H1 (cell line): ENCODE measurements around the gene DSCAM. TPM values are rescaled to one million over a fixed set of nuclear protein-coding genes. Genes with fewer than 3 reads are reported as not detected.

ENCODE experiments used
- CTCF ChIA-PET: fragments of 300-600 bp; sonication (Branson Sonifier 250); formaldehyde crosslinking; loops from one replicate; lab custom pipeline; 2021; ENCODE audit not compliant: partially characterized antibody; lab: Charles Lee
- POLR2A ChIA-PET: fragments of 300-600 bp; sonication (Branson Sonifier 250); formaldehyde crosslinking; loops from one replicate; lab custom pipeline; 2021; ENCODE audit warnings: inconsistent platforms; ENCODE audit not compliant: partially characterized antibody; lab: Charles Lee
- DNase-seq, 2 experiments: peaks; one replicate each; pipeline versions ENCODE4 v3.0.0 to v3.0.0-alpha.2; 2010 to 2022; ENCODE audit warnings: low spot score in 2 of 2, low read depth in 1 of 2, mixed read lengths in 1 of 2
- FAIRE-seq: peaks from 2 replicates; lab custom pipeline; 2011; peaks lifted over from hg19 to GRCh38; lab: Jason Lieb, UNC
- H2AFZ ChIP-seq: 2 replicates; pipeline ENCODE4 v1.8.1; 2012; ENCODE audit warnings: low read length, inconsistent platforms
- H2AK5ac ChIP-seq: 2 replicates; pipeline ENCODE4 v1.6.1; 2013; ENCODE audit warnings: low read depth, low read length
- H2BK120ac ChIP-seq: replicated peaks from 2 replicates; pipeline ENCODE3; 2013; ENCODE audit warnings: low read depth, low read length, inconsistent platforms
- H2BK12ac ChIP-seq: 2 replicates; pipeline ENCODE4 v1.6.1; 2013; ENCODE audit warnings: low read depth, low read length
- H2BK15ac ChIP-seq: 2 replicates; pipeline ENCODE4 v1.6.1; 2013; ENCODE audit warnings: low read length
- H2BK20ac ChIP-seq: 2 replicates; pipeline ENCODE4 v1.6.1; 2013; ENCODE audit warnings: low read length
- H2BK5ac ChIP-seq: 2 replicates; pipeline ENCODE4 v1.6.1; 2013; ENCODE audit warnings: low read depth, low read length
- H3K14ac ChIP-seq: 2 replicates; pipeline ENCODE4 v1.6.1; 2013; ENCODE audit warnings: inconsistent platforms; ENCODE audit not compliant: insufficient read length
- H3K18ac ChIP-seq: 2 replicates; pipeline ENCODE4 v1.6.1; 2013; ENCODE audit warnings: low read length; ENCODE audit errors: extremely low read depth
- H3K23ac ChIP-seq: 2 replicates; pipeline ENCODE4 v1.6.1; 2013; ENCODE audit warnings: inconsistent platforms; ENCODE audit not compliant: insufficient read length
- H3K23me2 ChIP-seq: 2 replicates; pipeline ENCODE4 v1.6.1; 2013; ENCODE audit warnings: low read depth, low read length
- H3K27ac ChIP-seq: 2 replicates; pipeline ENCODE4 v1.6.1; 2011; ENCODE audit warnings: low read depth, low read length, inconsistent platforms
- H3K27me3 ChIP-seq, 4 experiments: replicated peaks in 1 of 4; 1 replicate in 1 of 4; 2 replicates in 3 of 4; pipeline versions ENCODE4 v1.6.1 to v1.8.1; 2011 to 2013; ENCODE audit warnings: low read length in 3 of 4, mild to moderate bottlenecking in 3 of 4, inconsistent platforms in 2 of 4, mixed read lengths in 2 of 4, moderate library complexity in 1 of 4; ENCODE audit not compliant: control insufficient read depth in 3 of 4, insufficient read depth in 3 of 4; ENCODE audit errors: extremely low read depth in 1 of 4
- H3K36me3 ChIP-seq, 4 experiments: 2 replicates each; pipeline versions ENCODE4 v1.6.1 to v1.8.1; 2011 to 2013; ENCODE audit warnings: mild to moderate bottlenecking in 4 of 4, low read length in 3 of 4, moderate library complexity in 2 of 4, control low read depth in 1 of 4, inconsistent platforms in 1 of 4; ENCODE audit not compliant: insufficient read depth in 4 of 4, control insufficient read depth in 2 of 4
- H3K4ac ChIP-seq: replicated peaks from 2 replicates; pipeline ENCODE3; 2013; ENCODE audit warnings: low read length, low read depth, mixed read lengths, inconsistent platforms; ENCODE audit not compliant: insufficient read length
- H3K4me1 ChIP-seq, 4 experiments: replicated peaks in 1 of 4; 1 replicate in 1 of 4; 2 replicates in 3 of 4; pipeline versions ENCODE4 v1.6.1 to v1.8.1; 2011 to 2013; ENCODE audit warnings: low read length in 3 of 4, inconsistent platforms in 2 of 4, mixed read lengths in 1 of 4; ENCODE audit not compliant: insufficient read depth in 4 of 4, control insufficient read depth in 3 of 4
- H3K4me2 ChIP-seq, 2 experiments: 2 replicates each; pipeline versions ENCODE4 v1.6.1 to v1.8.1; 2011 to 2013; ENCODE audit warnings: low read depth in 2 of 2, low read length in 2 of 2, control low read depth in 1 of 2, inconsistent platforms in 1 of 2, mild to moderate bottlenecking in 1 of 2; ENCODE audit not compliant: insufficient read depth in 1 of 2
- H3K4me3 ChIP-seq, 4 experiments: fragments of 200-600, 300-600 bp in 1 of 4; sonication (generic), shearing (Covaris generic), sonication (Bioruptor Twin) in 1 of 4; 2 replicates each; pipeline versions ENCODE4 v1.5.1 to v1.8.1; 2011 to 2016; ENCODE audit warnings: low read length in 4 of 4, low read depth in 3 of 4, control low read depth in 2 of 4, inconsistent platforms in 2 of 4, mild to moderate bottlenecking in 2 of 4, mixed read lengths in 1 of 4, moderate library complexity in 1 of 4; ENCODE audit not compliant: insufficient read depth in 2 of 4; ENCODE audit errors: extremely low read depth in 1 of 4
- H3K56ac ChIP-seq: replicated peaks from 2 replicates; pipeline ENCODE3; 2013; ENCODE audit warnings: low read depth, mild to moderate bottlenecking, mixed read lengths, low read length, inconsistent platforms; ENCODE audit not compliant: insufficient read length
- H3K79me1 ChIP-seq: 2 replicates; pipeline ENCODE4 v1.6.1; 2013; ENCODE audit warnings: low read depth, low read length, control low read depth
- H3K79me2 ChIP-seq, 2 experiments: 2 replicates each; pipeline versions ENCODE4 v1.6.1 to v1.8.1; 2012 to 2013; ENCODE audit warnings: low read length in 2 of 2, mild to moderate bottlenecking in 2 of 2, inconsistent platforms in 1 of 2; ENCODE audit not compliant: insufficient read depth in 2 of 2, control insufficient read depth in 1 of 2
- H3K9ac ChIP-seq, 4 experiments: replicated peaks in 1 of 4; 1 replicate in 1 of 4; 2 replicates in 3 of 4; pipeline versions ENCODE4 v1.6.1 to v1.8.1; 2011 to 2013; ENCODE audit warnings: low read depth in 3 of 4, low read length in 3 of 4, control low read depth in 2 of 4, mild to moderate bottlenecking in 2 of 4, moderate library complexity in 2 of 4, inconsistent platforms in 1 of 4; ENCODE audit errors: extremely low read depth in 1 of 4
- H3K9me3 ChIP-seq, 2 experiments: 2 replicates each; pipeline versions ENCODE4 v1.6.1 to v1.8.1; 2012 to 2013; ENCODE audit warnings: mild to moderate bottlenecking in 2 of 2, moderate library complexity in 2 of 2, control low read depth in 1 of 2, inconsistent platforms in 1 of 2, low read depth in 1 of 2, low read length in 1 of 2, mixed read lengths in 1 of 2; ENCODE audit not compliant: insufficient read depth in 2 of 2
- H4K20me1 ChIP-seq, 2 experiments: replicated peaks in 1 of 2; 2 replicates each; pipeline versions ENCODE3 to v1.8.1; 2011 to 2013; ENCODE audit warnings: inconsistent platforms in 2 of 2, low read length in 2 of 2, mild to moderate bottlenecking in 1 of 2; ENCODE audit not compliant: insufficient read depth in 2 of 2, control insufficient read depth in 1 of 2
- H4K5ac ChIP-seq: 2 replicates; pipeline ENCODE4 v1.6.1; 2013; ENCODE audit warnings: low read length, low read depth, mixed read lengths, inconsistent platforms; ENCODE audit not compliant: insufficient read length
- H4K8ac ChIP-seq: 2 replicates; pipeline ENCODE4 v1.8.0; 2013; ENCODE audit warnings: mild to moderate bottlenecking, moderate library complexity, low read length, inconsistent platforms; ENCODE audit not compliant: insufficient read depth; ENCODE audit errors: extremely low read depth
- H4K91ac ChIP-seq: replicated peaks from 2 replicates; pipeline ENCODE3; 2013; ENCODE audit warnings: low read length, mixed read lengths, inconsistent platforms; ENCODE audit not compliant: insufficient read length
- BACH1 ChIP-seq: IDR thresholded peaks from 2 replicates; pipeline ENCODE4 v1.6.1; 2012; ENCODE audit warnings: low read length, improper control_type of control experiment
- CEBPB ChIP-seq: IDR thresholded peaks from 2 replicates; pipeline ENCODE4 v1.6.1; 2012; ENCODE audit warnings: low read depth, low read length
- EP300 ChIP-seq, 2 experiments: IDR thresholded peaks; 1 replicate in 1 of 2; 2 replicates in 1 of 2; pipeline ENCODE4 v1.6.1; 2011 to 2012; ENCODE audit warnings: low read depth in 2 of 2, low read length in 2 of 2, mild to moderate bottlenecking in 2 of 2, borderline replicate concordance in 1 of 2, inconsistent platforms in 1 of 2, moderate library complexity in 1 of 2
- MAFK ChIP-seq: IDR thresholded peaks from 2 replicates; pipeline ENCODE4 v1.6.1; 2012; ENCODE audit warnings: low read depth, mild to moderate bottlenecking, improper control_type of control experiment, low read length
- SIN3A ChIP-seq, 2 experiments: IDR thresholded peaks in 1 of 2; conservative IDR thresholded peaks in 1 of 2; 2 replicates each; pipeline ENCODE4 v1.6.1; 2011 to 2012; ENCODE audit warnings: low read length in 2 of 2, improper control_type of control experiment in 1 of 2, low read depth in 1 of 2, mild to moderate bottlenecking in 1 of 2
- SRF ChIP-seq: IDR thresholded peaks from 2 replicates; pipeline ENCODE4 v1.6.1; 2011; ENCODE audit warnings: mild to moderate bottlenecking, low read depth, low read length, moderate library complexity
- TEAD4 ChIP-seq: IDR thresholded peaks from 2 replicates; pipeline ENCODE4 v1.6.1; 2012; ENCODE audit warnings: low read depth, low read length, inconsistent platforms, mixed read lengths
- WGBS, 2 experiments: shearing (Covaris generic) in 1 of 2; methylation state at CpG; one replicate each; pipeline versions ENCODE4 v1.1.6 to v1.1.7; 2013 to 2015; ENCODE audit warnings: low lambda C conversion rate in 2 of 2, mixed read lengths in 2 of 2, inconsistent platforms in 1 of 2, low coverage in 1 of 2, missing lambda C conversion rate in 1 of 2; ENCODE audit not compliant: insufficient replicate concordance in 2 of 2, insufficient coverage in 1 of 2, insufficient read length in 1 of 2; ENCODE audit errors: extremely low coverage in 1 of 2, missing lambda C conversion rate in 1 of 2; 5-methylcytosine and 5-hydroxymethylcytosine counted together
- polyA plus RNA-seq, 7 experiments: library from polyadenylated mRNA; depleted of rRNA in 3 of 7; stranded (reverse) in 5 of 7; unstranded in 2 of 7; fragments of >200 nt in 5 of 7; fragments of 200-250 nt in 2 of 7; gene quantifications; 1 replicate in 5 of 7; 2 replicates in 1 of 7; 4 replicates in 1 of 7; pipeline versions ENCODE4 v1.2.1 to v1.2.3, GENCODE V29; 2011 to 2013; ENCODE audit warnings: missing spikeins in 2 of 7, mixed read lengths in 2 of 7
- total RNA-seq: library from RNA; stranded (reverse); fragmentation: NEBNext Ultra II Directional; extraction: Animal tissue kit (Norgen Biotek cat#: 25700); gene quantifications from 2 replicates; pipeline ENCODE4 v1.2.1, GENCODE V29; 2021
- TF ChIP-seq, protein P1 (sequence below): IDR thresholded peaks from 2 replicates; pipeline ENCODE4 v1.6.1; 2012; ENCODE audit warnings: inconsistent platforms
- TF ChIP-seq, protein P2 (sequence below): IDR thresholded peaks from 2 replicates; pipeline ENCODE4 v1.6.1; 2012; ENCODE audit warnings: inconsistent platforms

The DSCAM gene
- total and polyA plus RNA-seq, 2 of the 8 experiments (the other 6 are each of a cell fraction or from before 2014, with no cell fraction given) = 0.02 to 0.15 TPM

DNA sequence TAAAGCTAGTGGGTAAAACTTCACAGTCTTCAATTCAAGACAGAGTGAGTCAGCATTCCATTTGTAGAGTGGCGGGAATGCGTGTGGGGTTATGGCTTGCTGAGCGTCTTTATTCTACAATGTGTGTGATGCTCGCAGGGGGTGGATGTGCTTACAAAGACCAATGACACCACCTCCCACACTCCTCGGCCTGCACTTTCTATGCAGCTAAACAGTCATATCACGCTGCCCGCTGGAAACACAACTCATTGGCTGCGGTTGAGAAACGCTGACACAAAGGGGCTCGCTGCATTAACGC, 681.2 kb downstream of the DSCAM start:
- Histone ChIP-seq H3K9me3 (no peaks in the 10 kb centered on the region), H3K4me2 (peak overlapping the region in 1 of 2 experiments; percentile 26; a peak in 2 of 4 replicates), H3K56ac (no peak overlapping the region), H3K23ac (no peak overlapping the region), H3K23me2 (no peaks in the 10 kb centered on the region; the same call in 1 of the 2 replicates), H3K27ac (no peak overlapping the region), H3K4me3 (no peak overlapping the region), H4K8ac (no peak overlapping the region), H3K4ac (no peak overlapping the region), H2BK15ac (no peak overlapping the region), H4K91ac (no peak overlapping the region), H3K14ac (no peak overlapping the region), H2AK5ac (no peak overlapping the region; the same call in 1 of the 2 replicates), H3K4me1 (peaks cover 3 to 19% (median 11%) of the 10 kb centered on the region in 4 experiments), H2BK20ac (no peak overlapping the region), H3K79me1 (no peaks in the 10 kb centered on the region), H3K27me3 (no peaks in the 10 kb centered on the region; a peak in 1 of 7 replicates), H3K36me3 (no peaks in the 10 kb centered on the region), H3K9ac (no peak overlapping the region), H3K18ac (no peak overlapping the region), H4K5ac (no peak overlapping the region), H2BK120ac (no peak overlapping the region), H2BK5ac (peak overlapping the region; percentile 28; the same call in 1 of the 2 replicates), H3K79me2 (no peaks in the 10 kb centered on the region), H2AFZ (peak overlapping the region; percentile 36), H2BK12ac (no peak overlapping the region; the same call in 1 of the 2 replicates), H4K20me1 (no peaks in the 10 kb centered on the region)
- ChIA-PET POLR2A (interaction anchor here (1.3 kb wide), 1 partner anchor 9 kb away, joined by 3 read pairs; no protein-coding TSS in a partner anchor), CTCF (interaction anchor here (0.6 to 2.7 kb wide), 5 partner anchors 9 to 261 kb away, joined by 3 to 11 read pairs (median 5); no protein-coding TSS in a partner anchor)
- whole genome bisulfite sequencing, 2 experiments = 49% methylated on average over 11 of the region's 11 CpGs; no CpG with 5 or more reads in 1 of the 2 experiments
- FAIRE-seq (peak; percentile 50), DNase-seq (no peak)
- TF ChIP-seq TEAD4 = 0 out of 2 replicates have a peak, but pooled peaks have one; percentile 6
- TF ChIP-seq, protein P1, sequence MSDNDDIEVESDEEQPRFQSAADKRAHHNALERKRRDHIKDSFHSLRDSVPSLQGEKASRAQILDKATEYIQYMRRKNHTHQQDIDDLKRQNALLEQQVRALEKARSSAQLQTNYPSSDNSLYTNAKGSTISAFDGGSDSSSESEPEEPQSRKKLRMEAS = 0 out of 2 replicates have a peak, but pooled peaks have one; percentile 30
- no peak for TF ChIP-seq SIN3A (conservative IDR thresholded peaks at IDR 0.05 in 1 of 2, IDR thresholded peaks at IDR 0.05 in 1 of 2; ENCODE audit: low read depth in 1 of 2, low read length in 2 of 2)
- TF ChIP-seq EP300 (IDR thresholded peaks at IDR 0.05; ENCODE audit: borderline replicate concordance in 1 of 2, low read depth in 2 of 2, low read length in 2 of 2) = no peak
- peak; percentile 74; the same call in 1 of the 2 replicates for TF ChIP-seq MAFK
- no peak for TF ChIP-seq CEBPB
- no peak for TF ChIP-seq SRF
- peak; percentile 82 for TF ChIP-seq BACH1
- TF ChIP-seq, protein P2, sequence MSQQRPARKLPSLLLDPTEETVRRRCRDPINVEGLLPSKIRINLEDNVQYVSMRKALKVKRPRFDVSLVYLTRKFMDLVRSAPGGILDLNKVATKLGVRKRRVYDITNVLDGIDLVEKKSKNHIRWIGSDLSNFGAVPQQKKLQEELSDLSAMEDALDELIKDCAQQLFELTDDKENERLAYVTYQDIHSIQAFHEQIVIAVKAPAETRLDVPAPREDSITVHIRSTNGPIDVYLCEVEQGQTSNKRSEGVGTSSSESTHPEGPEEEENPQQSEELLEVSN = peak; percentile 45; the same call in 1 of the 2 replicates
